Daoy (cell line): ENCODE results near the gene BBX. TPM values are rescaled to one million over a fixed set of nuclear protein-coding genes. Genes with fewer than 3 reads are reported as not detected.
A peak's percentile ranks its signal among the peaks of the same experiment; 100 is the strongest.

Experiments
- DNase-seq: peaks from one replicate; pipeline ENCODE4 v3.0.0-alpha.2; 2015; ENCODE audit warnings: low read depth
- total RNA-seq: library from RNA; depleted of rRNA; stranded (reverse); fragments of >200 nt; shearing (Covaris generic); gene quantifications from 2 replicates; pipeline ENCODE4 v1.2.3, GENCODE V29; 2014

Gene BBX
- total RNA-seq, 1 experiment from 2014 or later = 38.7 TPM

GRCh38 chr3:107654218-107654617 lies 131.5 kb downstream of the BBX start:
- no peak for DNase-seq

GRCh38 chr3:107657971-107658370 lies 135.2 kb downstream of the BBX start:
- DNase-seq = no peak

- DNase-seq = peak; percentile 30
Observed at GRCh38 chr3:107660306-107660976, 137.7 kb downstream of the BBX start.

- peak; percentile 36 for DNase-seq
Observed at GRCh38 chr3:107661447-107662123, 138.8 kb downstream of the BBX start.

- DNase-seq = peak; percentile 59
Observed at GRCh38 chr3:107662124-107662507, 139.4 kb downstream of the BBX start.

- DNase-seq = no peak
Observed at GRCh38 chr3:107662586-107662985, 139.8 kb downstream of the BBX start.

- no peak for DNase-seq
Observed at GRCh38 chr3:107663266-107663665, 140.5 kb downstream of the BBX start.

GRCh38 chr3:107664614-107665013 lies 141.9 kb downstream of the BBX start:
- DNase-seq = no peak

- DNase-seq = no peak
Observed at GRCh38 chr3:107665351-107665750, 142.6 kb downstream of the BBX start.

GRCh38 chr3:107666853-107667252 lies 144.1 kb downstream of the BBX start:
- DNase-seq = no peak

GRCh38 chr3:107668416-107668815 lies 145.7 kb downstream of the BBX start:
- DNase-seq = no peak

GRCh38 chr3:107668963-107669362 lies 146.2 kb downstream of the BBX start:
- DNase-seq = no peak

- no peak for DNase-seq
Observed at GRCh38 chr3:107669669-107670068, 146.9 kb downstream of the BBX start.

- DNase-seq = no peak
Observed at GRCh38 chr3:107670986-107671385, 148.2 kb downstream of the BBX start.

GRCh38 chr3:107674371-107674770 lies 151.6 kb downstream of the BBX start:
- peak; percentile 4 for DNase-seq

GRCh38 chr3:107675233-107675900 lies 152.6 kb downstream of the BBX start:
- no peak for DNase-seq

GRCh38 chr3:107676469-107677309 lies 153.9 kb downstream of the BBX start:
- DNase-seq = no peak

GRCh38 chr3:107679921-107680320 lies 157.2 kb downstream of the BBX start:
- DNase-seq = no peak

- DNase-seq = no peak
Observed at GRCh38 chr3:107680698-107681097, 157.9 kb downstream of the BBX start.

- no peak for DNase-seq
Observed at GRCh38 chr3:107681396-107681795, 158.6 kb downstream of the BBX start.

GRCh38 chr3:107682580-107682979 lies 159.8 kb downstream of the BBX start:
- DNase-seq = no peak

GRCh38 chr3:107683447-107683846 lies 160.7 kb downstream of the BBX start:
- DNase-seq = no peak
